ENCODE measurements around the gene HGF.

GRCh38 chr7:81680120-81680519 lies 89.7 kb downstream of the HGF start:
- no peak for TF ChIP-seq CTCF (IDR thresholded peaks at IDR 0.05; ENCODE audit: insufficient read depth, low read length)
- no peak for TF ChIP-seq POLR2AphosphoS5 (IDR thresholded peaks at IDR 0.05; ENCODE audit: low read depth)
- TF ChIP-seq GABPA (IDR thresholded peaks at IDR 0.05; ENCODE audit: low read depth): no peak

Measured in HL-60 (cell line).